Measurements from ENCODE around the gene TTC23.

GRCh38 chr15:99146661-99147060, 102.7 kb downstream of the TTC23 start:
- no peak for TF ChIP-seq GATA3 (IDR thresholded peaks at IDR 0.05; ENCODE audit: low read depth, low read length)
- no peak for TF ChIP-seq GATA2 (IDR thresholded peaks at IDR 0.05; ENCODE audit: low read depth, low read length)

Data from SH-SY5Y (cell line).